HCT116 (cell line): ENCODE measurements around the gene SMTN. TPM values are rescaled to one million over a fixed set of nuclear protein-coding genes. Genes with fewer than 3 reads are reported as not detected.

ENCODE experiments used
- ATAC-seq: fragments of 200-7000 bp; cut with Tn5 transposase; 2 replicates; pipeline ENCODE4 v1.9.1; 2020; ENCODE audit warnings: mild to moderate bottlenecking, moderate library complexity
- BruUV-seq: library from RNA; stranded (reverse); fragments of 400-500 nt; replicated peaks from 2 replicates; lab custom pipeline; 2021; lab: Mats Ljungman, UMichigan
- CTCF ChIA-PET: fragments of 300-600 bp; sonication (Branson Sonifier 250); formaldehyde crosslinking; loops from one replicate; lab custom pipeline; 2021; ENCODE audit warnings: antibody characterized with exemption; lab: Charles Lee
- POLR2A ChIA-PET: fragments of 300-600, 350-600 bp; sonication (Branson Sonifier 250); formaldehyde crosslinking; loops from one replicate; lab custom pipeline; 2021; ENCODE audit warnings: antibody characterized with exemption; lab: Charles Lee
- RAD21 ChIA-PET, 2 experiments: fragments of 300-600 bp; sonication (Branson Sonifier 250); formaldehyde crosslinking; loops; one replicate each; lab custom pipeline; 2023; ENCODE audit warnings: low total read pairs in 2 of 2; ENCODE audit not compliant: uncharacterized antibody in 2 of 2, unreplicated experiment in 2 of 2, low non-redundant PET in 1 of 2; lab: Charles Lee
- DNase-seq: peaks from one replicate; pipeline ENCODE4 v3.0.0-alpha.2; 2010; ENCODE audit warnings: low read depth, low spot score
- H2AFZ ChIP-seq: fragments of 200-600 bp; shearing (Covaris generic), sonication (generic); 2 replicates; pipeline ENCODE4 v1.6.1; 2017; ENCODE audit warnings: low read depth, mixed run types, mixed read lengths, antibody characterized with exemption, low read length; ENCODE audit not compliant: poor library complexity, severe bottlenecking
- H3K27ac ChIP-seq: 2 replicates; pipeline ENCODE4 v1.5.1; 2012; ENCODE audit warnings: low read depth, low read length
- H3K27me3 ChIP-seq: fragments of 200-600 bp; sonication (generic); 2 replicates; pipeline ENCODE4 v1.6.1; 2016; ENCODE audit warnings: mixed run types, low read length, mixed read lengths; ENCODE audit not compliant: insufficient read depth
- H3K36me3 ChIP-seq, 2 experiments: fragments of 200-500 bp in 1 of 2; fragments of 200-600 bp in 1 of 2; sonication (Bioruptor generic) in 1 of 2; sonication (generic) in 1 of 2; 2 replicates each; pipeline versions ENCODE4 v1.5.1 to v1.6.1; 2014 to 2016; ENCODE audit warnings: low read length in 2 of 2, inconsistent platforms in 1 of 2, mixed read lengths in 1 of 2, mixed run types in 1 of 2; ENCODE audit not compliant: insufficient read depth in 2 of 2, control insufficient read depth in 1 of 2
- H3K4me1 ChIP-seq, 2 experiments: fragments of 200-600 bp in 1 of 2; sonication (generic) in 1 of 2; 2 replicates each; pipeline versions ENCODE4 v1.5.1 to v1.6.1; 2012 to 2017; ENCODE audit warnings: low read length in 2 of 2, inconsistent platforms in 1 of 2, mild to moderate bottlenecking in 1 of 2, mixed read lengths in 1 of 2, mixed run types in 1 of 2, moderate library complexity in 1 of 2; ENCODE audit not compliant: insufficient read depth in 2 of 2, control insufficient read depth in 1 of 2
- H3K4me2 ChIP-seq: fragments of 200-600 bp; sonication (generic); 2 replicates; pipeline ENCODE4 v1.6.1; 2017; ENCODE audit warnings: mixed run types, low read length, mixed read lengths
- H3K4me3 ChIP-seq, 2 experiments: fragments of 200-600 bp in 1 of 2; sonication (generic) in 1 of 2; replicated peaks in 1 of 2; 2 replicates each; pipeline ENCODE4 v1.5.1; 2011 to 2016; ENCODE audit warnings: low read length in 2 of 2, control low read depth in 1 of 2, low read depth in 1 of 2, mild to moderate bottlenecking in 1 of 2, mixed read lengths in 1 of 2, mixed run types in 1 of 2
- H3K79me2 ChIP-seq: fragments of 200-600 bp; sonication (generic); 2 replicates; pipeline ENCODE4 v1.6.1; 2017; ENCODE audit warnings: mild to moderate bottlenecking, mixed run types, low read length, moderate library complexity, mixed read lengths; ENCODE audit not compliant: insufficient read depth
- H3K9ac ChIP-seq: fragments of 200-600 bp; sonication (generic); 2 replicates; pipeline ENCODE4 v1.6.1; 2016; ENCODE audit warnings: low read length, mixed read lengths
- H3K9me2 ChIP-seq: fragments of 200-600 bp; sonication (generic), shearing (Covaris generic); 2 replicates; pipeline ENCODE4 v1.6.1; 2017; ENCODE audit warnings: mixed run types, mild to moderate bottlenecking, moderate library complexity; ENCODE audit not compliant: insufficient read depth
- H3K9me3 ChIP-seq, 2 experiments: fragments of 200-500 bp in 1 of 2; fragments of 200-600 bp in 1 of 2; sonication (Bioruptor generic) in 1 of 2; sonication (generic) in 1 of 2; 2 replicates each; pipeline ENCODE4 v1.6.1; 2014 to 2017; ENCODE audit warnings: low read length in 2 of 2, mixed read lengths in 2 of 2, inconsistent platforms in 1 of 2, low read depth in 1 of 2, mild to moderate bottlenecking in 1 of 2, mixed run types in 1 of 2, moderate library complexity in 1 of 2; ENCODE audit not compliant: control insufficient read depth in 1 of 2, insufficient read depth in 1 of 2
- H4K20me1 ChIP-seq: fragments of 200-600 bp; sonication (generic), shearing (Covaris generic); 2 replicates; pipeline ENCODE4 v1.6.1; 2017; ENCODE audit warnings: mixed run types, mild to moderate bottlenecking, moderate library complexity; ENCODE audit not compliant: insufficient read depth
- CTCF ChIP-seq, 3 experiments: fragments of 200-600 bp in 1 of 3; sonication (generic) in 1 of 3; IDR thresholded peaks in 2 of 3; conservative IDR thresholded peaks in 1 of 3; 2 replicates each; pipeline ENCODE4 v1.5.1; 2012 to 2017; ENCODE audit warnings: low read depth in 2 of 3, low read length in 2 of 3, antibody characterized with exemption in 1 of 3, borderline replicate concordance in 1 of 3, control low read depth in 1 of 3, mild to moderate bottlenecking in 1 of 3, mixed read lengths in 1 of 3, mixed run types in 1 of 3, moderate library complexity in 1 of 3; ENCODE audit not compliant: insufficient read depth in 1 of 3
- EZH2phosphoT487 ChIP-seq: fragments of 200-600 bp; IDR thresholded peaks from 2 replicates; pipeline ENCODE4 v1.6.1; 2018; ENCODE audit warnings: antibody characterized with exemption, borderline replicate concordance
- JUND ChIP-seq: IDR thresholded peaks from 2 replicates; pipeline ENCODE4 v1.6.1; 2012
- MAX ChIP-seq: IDR thresholded peaks from 2 replicates; pipeline ENCODE4 v1.6.1; 2012
- POLR2A ChIP-seq: IDR thresholded peaks from 2 replicates; pipeline ENCODE4 v1.7.0; 2011; ENCODE audit warnings: borderline replicate concordance; ENCODE audit not compliant: insufficient read depth, insufficient read length; ENCODE audit errors: extremely low read depth
- POLR2AphosphoS5 ChIP-seq: IDR thresholded peaks from 2 replicates; pipeline ENCODE4 v1.6.1; 2011; ENCODE audit warnings: mild to moderate bottlenecking, low read depth, low read length, moderate library complexity
- SIN3A ChIP-seq: IDR thresholded peaks from 2 replicates; pipeline ENCODE4 v1.6.1; 2012; ENCODE audit warnings: low read depth
- SRF ChIP-seq: IDR thresholded peaks from 2 replicates; pipeline ENCODE4 v1.6.1; 2012; ENCODE audit warnings: low read depth
- YY1 ChIP-seq: IDR thresholded peaks from 2 replicates; pipeline ENCODE4 v1.6.1; 2011; ENCODE audit warnings: low read length, low read depth, moderate library complexity, mild to moderate bottlenecking; ENCODE audit not compliant: insufficient replicate concordance; ENCODE audit errors: extremely low read depth
- ZFX ChIP-seq: fragments of 450-650 bp; IDR thresholded peaks from 2 replicates; pipeline ENCODE4 v1.6.1; 2017
- intact Hi-C: fragments of 100-400 bp; cut with micrococcal nuclease; formaldehyde crosslinking; loops from 2 replicates; pipeline ENCODE4 v1.10.0; 2022
- total RNA-seq: library from RNA; stranded (reverse); gene quantifications from one replicate; pipeline ENCODE4 v1.2.1, GENCODE V29; 2021; ENCODE audit not compliant: unreplicated experiment

The SMTN gene
- total RNA-seq, 1 experiment from 2014 or later, result 148 TPM

- H2AFZ ChIP-seq, result no peak overlapping the region
- ATAC-seq, result peak; percentile 33
- BruUV-seq, result no TSS peak
Observed at GRCh38 chr22:31122196-31122531, 41.0 kb downstream of the SMTN start.

GRCh38 chr22:31122532-31123291, 41.6 kb downstream of the SMTN start, which contains the start of gene INPP5J:
TSS of gene INPP5J (plus strand) at chr22:31122966. CDS start at chr22:31123015, 49 bp downstream.
- peak within 1 kb of the TSS; percentile 70 to 73 for H3K4me3 ChIP-seq
- H2AFZ ChIP-seq, result peak within 1 kb of the TSS; percentile 55
- TF ChIP-seq POLR2A (peak; percentile 53), CTCF (IDR thresholded peaks at IDR 0.05 in 2 of 3, conservative IDR thresholded peaks at IDR 0.05 in 1 of 3; ENCODE audit: borderline replicate concordance in 1 of 3, insufficient read depth in 1 of 3, low read depth in 2 of 3, low read length in 2 of 3) (no peak), POLR2AphosphoS5 (peak; percentile 77), EZH2phosphoT487 (no peak), SRF (no peak), MAX (0 out of 2 replicates have a peak, but pooled peaks have one; percentile 21), YY1 (no peak), SIN3A (no peak), JUND (no peak)

More at GRCh38 chr22:31122196-31122531, 41.0 kb downstream of the SMTN start:
- Histone ChIP-seq H3K9me3 (no peaks in the 10 kb centered on the region), H3K36me3 (no peaks in the 10 kb centered on the region), H3K79me2 (no peaks in the 10 kb centered on the region), H3K4me2 (peak overlapping the region; percentile 81), H3K9me2 (no peaks in the 10 kb centered on the region), H3K27me3 (no peaks in the 10 kb centered on the region), H3K9ac (no peak overlapping the region), H4K20me1 (no peaks in the 10 kb centered on the region), H3K27ac (peak overlapping the region; percentile 47; the same call in 1 of the 2 replicates)
- ChIA-PET CTCF (interaction anchor here (0.7 to 2.5 kb wide), 2 partner anchors 13 to 15 kb away, joined by 3 to 12 read pairs; partner anchors contain the start of gene SELENOM), RAD21 (no interaction called here)
- TF ChIP-seq ZFX (0 out of 2 replicates have a peak, but pooled peaks have one; percentile 15), SIN3A (no peak)
- TF ChIP-seq, all 23 proteins: peak for 1
- intact Hi-C loops, result no loop called here
- Histone ChIP-seq H3K4me1 (peaks cover 9 to 20% of the 10 kb centered on the region in 2 experiments), H3K4me3 (peak overlapping the region in 1 of 2 experiments; percentile 70; a peak in 3 of 4 replicates)
- no peak for DNase-seq
- POLR2A ChIA-PET, result interaction anchor here (0.9 to 1.5 kb wide), 2 partner anchors 14 to 41 kb away, joined by 3 to 6 read pairs; partner anchors contain the start of genes SELENOM and SMTN

More at GRCh38 chr22:31122532-31123291, 41.6 kb downstream of the SMTN start, which contains the start of gene INPP5J:
- H3K79me2 ChIP-seq, result no peaks in the 10 kb centered on the region
- H3K4me1 ChIP-seq, result peaks cover 9 to 25% of the 10 kb centered on the region in 2 experiments
- peak within 1 kb of the TSS; percentile 47; the same call in 1 of the 2 replicates for H3K27ac ChIP-seq
- peak within 1 kb of the TSS; percentile 56 for H3K9ac ChIP-seq
- H3K9me3 ChIP-seq, result no peaks in the 10 kb centered on the region
- CTCF ChIA-PET, result interaction anchor here (2.5 kb wide), 1 partner anchor 15 kb away, joined by 12 read pairs; the partner anchor contains the start of gene SELENOM
- intact Hi-C loops, result no loop called here
- no peaks in the 10 kb centered on the region for H4K20me1 ChIP-seq
- no peaks in the 10 kb centered on the region for H3K9me2 ChIP-seq
- RAD21 ChIA-PET, result no interaction called here
- peak within 1 kb of the TSS; percentile 81 for H3K4me2 ChIP-seq
- no peaks in the 10 kb centered on the region for H3K27me3 ChIP-seq
- POLR2A ChIA-PET, result interaction anchor here (0.9 to 1.5 kb wide), 2 partner anchors 15 to 42 kb away, joined by 3 to 6 read pairs; partner anchors contain the start of genes SELENOM and SMTN
- BruUV-seq, result no TSS peak
- DNase-seq (peak; percentile 44), ATAC-seq (peak; percentile 93)
- H3K36me3 ChIP-seq, result no peaks in the 10 kb centered on the region
